CD14-positive monocyte (primary cell): ENCODE data around the gene ADGRF1. TPM values are rescaled to one million over a fixed set of nuclear protein-coding genes. Genes with fewer than 3 reads are reported as not detected.

Experiments
- DNase-seq, 3 donors: peaks; one replicate each; pipeline ENCODE4 v3.0.0-alpha.2; 2011 to 2022
- H2AFZ ChIP-seq: 2 replicates; pipeline ENCODE4 v1.6.0; 2012; ENCODE audit warnings: mild to moderate bottlenecking, low read depth, low read length, inconsistent platforms; ENCODE audit not compliant: insufficient read depth, poor library complexity, severe bottlenecking
- H3K27ac ChIP-seq, 2 donors: 1 replicate in 1 of 2; 2 replicates in 1 of 2; pipeline ENCODE4 v1.5.1; 2012 to 2013; ENCODE audit warnings: low read length in 2 of 2, control low read depth in 1 of 2, inconsistent platforms in 1 of 2, low read depth in 1 of 2, mild to moderate bottlenecking in 1 of 2
- H3K27me3 ChIP-seq, 2 donors: one replicate each; pipeline versions ENCODE4 v1.6.0 to v1.6.1; 2011 to 2013; ENCODE audit warnings: low read length in 2 of 2; ENCODE audit not compliant: control insufficient read depth in 2 of 2, insufficient read depth in 2 of 2
- H3K36me3 ChIP-seq, 2 donors: replicated peaks in 1 of 2; 1 replicate in 1 of 2; 2 replicates in 1 of 2; pipeline versions ENCODE4 v1.5.1 to v1.6.1; 2012 to 2013; ENCODE audit warnings: low read length in 2 of 2, control low read depth in 1 of 2, inconsistent platforms in 1 of 2, mild to moderate bottlenecking in 1 of 2; ENCODE audit not compliant: insufficient read depth in 2 of 2, control insufficient read depth in 1 of 2
- H3K4me1 ChIP-seq, 2 donors: 1 replicate in 1 of 2; 2 replicates in 1 of 2; pipeline versions ENCODE4 v1.5.1 to v1.6.1; 2012 to 2013; ENCODE audit warnings: low read length in 2 of 2, control low read depth in 1 of 2, inconsistent platforms in 1 of 2, mild to moderate bottlenecking in 1 of 2, moderate library complexity in 1 of 2; ENCODE audit not compliant: insufficient read depth in 2 of 2, control insufficient read depth in 1 of 2
- H3K4me2 ChIP-seq: replicated peaks from 2 replicates; pipeline ENCODE3; 2012; ENCODE audit warnings: low read length, moderate library complexity, mild to moderate bottlenecking; ENCODE audit not compliant: poor library complexity, severe bottlenecking; ENCODE audit errors: extremely low read depth
- H3K4me3 ChIP-seq, 3 experiments: fragments of 200-600 bp in 1 of 3; sonication (generic) in 1 of 3; replicated peaks in 1 of 3; 1 replicate in 2 of 3; 2 replicates in 1 of 3; pipeline ENCODE4 v1.5.1; 2011 to 2013; ENCODE audit warnings: low read length in 3 of 3, mild to moderate bottlenecking in 3 of 3, control low read depth in 2 of 3, low read depth in 2 of 3, inconsistent platforms in 1 of 3, moderate library complexity in 1 of 3
- H3K79me2 ChIP-seq: 2 replicates; pipeline ENCODE4 v1.6.0; 2012; ENCODE audit warnings: mild to moderate bottlenecking, control low read depth, inconsistent platforms, low read length, moderate library complexity; ENCODE audit not compliant: insufficient read depth
- H3K9ac ChIP-seq: 2 replicates; pipeline ENCODE4 v1.6.0; 2017; ENCODE audit warnings: low read length, mild to moderate bottlenecking; ENCODE audit not compliant: insufficient read depth, poor library complexity, severe bottlenecking
- H3K9me3 ChIP-seq, 2 donors: replicated peaks in 1 of 2; 1 replicate in 1 of 2; 2 replicates in 1 of 2; pipeline versions ENCODE4 v1.5.1 to v1.6.1; 2012 to 2013; ENCODE audit warnings: low read length in 2 of 2, control low read depth in 1 of 2; ENCODE audit not compliant: control insufficient read depth in 1 of 2, insufficient read depth in 1 of 2
- H4K20me1 ChIP-seq: 2 replicates; pipeline ENCODE4 v1.6.0; 2012; ENCODE audit warnings: mild to moderate bottlenecking, low read length, control low read depth, moderate library complexity; ENCODE audit not compliant: insufficient read depth
- H3K27ac Mint-ChIP-seq, 7 donors: one replicate each; pipeline ENCODE4 v1.8.0; 2020; ENCODE audit warnings: mild to moderate bottlenecking in 7 of 7, mixed read lengths in 7 of 7, moderate library complexity in 6 of 7, inconsistent platforms in 2 of 7
- H3K27me3 Mint-ChIP-seq, 3 donors: one replicate each; pipeline ENCODE4 v1.8.0; 2021 to 2022; ENCODE audit warnings: low read depth in 3 of 3, mild to moderate bottlenecking in 3 of 3, mixed read lengths in 3 of 3, moderate library complexity in 3 of 3, inconsistent platforms in 1 of 3
- H3K36me3 Mint-ChIP-seq, 2 donors: one replicate each; pipeline ENCODE4 v1.8.0; 2020; ENCODE audit warnings: mixed read lengths in 2 of 2, inconsistent platforms in 1 of 2, mild to moderate bottlenecking in 1 of 2
- H3K4me1 Mint-ChIP-seq: one replicate; pipeline ENCODE4 v1.8.0; 2020; ENCODE audit warnings: mild to moderate bottlenecking, mixed read lengths
- H3K4me3 Mint-ChIP-seq, 2 donors: one replicate each; pipeline ENCODE4 v1.8.0; 2020; ENCODE audit warnings: mild to moderate bottlenecking in 2 of 2, mixed read lengths in 2 of 2, moderate library complexity in 1 of 2
- H3K9me3 Mint-ChIP-seq, 7 donors: one replicate each; pipeline ENCODE4 v1.8.0; 2020 to 2022; ENCODE audit warnings: mixed read lengths in 7 of 7, mild to moderate bottlenecking in 6 of 7, moderate library complexity in 6 of 7, inconsistent platforms in 2 of 7
- CTCF ChIP-seq: fragments of 200-600 bp; IDR thresholded peaks from one replicate; pipeline ENCODE4 v1.8.0; 2022; ENCODE audit warnings: antibody characterized with exemption, mild to moderate bottlenecking
- WGBS: methylation state at CpG from one replicate; pipeline ENCODE4 v1.1.5; 2013; ENCODE audit warnings: missing lambda C conversion rate; ENCODE audit not compliant: insufficient coverage; 5-methylcytosine and 5-hydroxymethylcytosine counted together
- intact Hi-C, 2 donors: fragments of 100-400 bp; cut with micrococcal nuclease; formaldehyde crosslinking; loops; one replicate each; pipeline versions ENCODE4 v1.15.0 to v1.15.1; 2023
- polyA plus RNA-seq, 3 donors: library from polyadenylated mRNA; depleted of rRNA in 1 of 3; unstranded in 2 of 3; stranded (reverse) in 1 of 3; fragments of 300-500 nt in 2 of 3; fragments of >200 nt in 1 of 3; fragmentation: Illumina TruSeq in 2 of 3; gene quantifications; 1 replicate in 2 of 3; 2 replicates in 1 of 3; pipeline ENCODE4 v1.2.3, GENCODE V29; 2012 to 2021

ADGRF1 gene
- polyA plus RNA-seq, 3 donors = 0.03 TPM; not detected in 2

DNA sequence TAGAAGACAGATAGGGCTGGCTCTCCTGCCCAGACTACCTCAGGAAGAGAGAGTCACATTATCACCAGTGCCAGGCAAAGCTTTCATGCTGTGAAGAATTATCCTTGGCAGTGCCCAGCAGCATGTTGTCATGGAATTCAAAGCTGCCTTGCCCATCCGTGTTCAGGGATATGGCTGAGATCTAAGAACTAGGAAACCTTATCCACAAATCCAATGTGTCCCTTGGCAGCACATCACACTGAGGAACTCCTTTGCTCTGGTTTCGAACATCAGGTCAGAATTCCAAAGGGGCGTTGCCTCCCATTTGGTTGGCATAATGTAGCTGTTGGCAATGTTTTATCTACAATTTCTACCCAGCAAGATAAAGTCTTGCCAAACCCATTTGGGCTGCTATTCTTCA is 52.7 kb downstream of the ADGRF1 start:
- H3K4me1 ChIP-seq = peaks cover 5 to 7% of the 10 kb centered on the region in 2 donors
- no peak for TF ChIP-seq CTCF
- no CpG with 5 or more reads among the region's 3 CpGs for WGBS
- Mint-ChIP-seq H3K9me3 (peaks cover 0 to 1% (median 0%) of the 10 kb centered on the region in 7 donors), H3K27ac (no peak overlapping the region), H3K27me3 (peaks cover 0 to 2% (median 1%) of the 10 kb centered on the region in 3 donors), H3K4me3 (no peak overlapping the region), H3K36me3 (no peaks in the 10 kb centered on the region), H3K4me1 (peaks cover 14% of the 10 kb centered on the region)
- H3K9me3 ChIP-seq = no peaks in the 10 kb centered on the region
- H4K20me1 ChIP-seq = no peaks in the 10 kb centered on the region
- intact Hi-C loops = no loop called here
- H2AFZ ChIP-seq = no peak overlapping the region
- no peaks in the 10 kb centered on the region for H3K36me3 ChIP-seq
- H3K27ac ChIP-seq = no peak overlapping the region
- H3K9ac ChIP-seq = no peak overlapping the region
- no peak overlapping the region for H3K4me2 ChIP-seq
- no peak overlapping the region for H3K4me3 ChIP-seq
- no peak for DNase-seq
- no peaks in the 10 kb centered on the region for H3K27me3 ChIP-seq
- H3K79me2 ChIP-seq = no peaks in the 10 kb centered on the region

GRCh38 chr6:46985943-46986342 is 56.2 kb downstream of the ADGRF1 start:
- no peaks in the 10 kb centered on the region for H3K36me3 ChIP-seq
- no peak overlapping the region for H2AFZ ChIP-seq
- H3K27me3 ChIP-seq = no peaks in the 10 kb centered on the region
- Mint-ChIP-seq H3K4me1 (peaks cover 14% of the 10 kb centered on the region), H3K4me3 (no peak overlapping the region), H3K9me3 (peaks cover 0 to 1% (median 0%) of the 10 kb centered on the region in 7 donors), H3K27me3 (peaks cover 0 to 1% (median 0%) of the 10 kb centered on the region in 3 donors), H3K36me3 (no peaks in the 10 kb centered on the region), H3K27ac (no peak overlapping the region)
- H3K4me2 ChIP-seq = no peak overlapping the region
- H4K20me1 ChIP-seq = no peaks in the 10 kb centered on the region
- intact Hi-C loops = no loop called here
- no peak overlapping the region for H3K9ac ChIP-seq
- H3K4me3 ChIP-seq = no peak overlapping the region
- no peaks in the 10 kb centered on the region for H3K9me3 ChIP-seq
- peaks cover 5 to 7% of the 10 kb centered on the region in 2 donors for H3K4me1 ChIP-seq
- DNase-seq = no peak
- no peaks in the 10 kb centered on the region for H3K79me2 ChIP-seq
- 0% methylated on average over 1 of the region's 3 CpGs for WGBS
- H3K27ac ChIP-seq = no peak overlapping the region
- TF ChIP-seq CTCF = no peak
